ENCODE results near the gene CRNN.

CRNN gene

DNA sequence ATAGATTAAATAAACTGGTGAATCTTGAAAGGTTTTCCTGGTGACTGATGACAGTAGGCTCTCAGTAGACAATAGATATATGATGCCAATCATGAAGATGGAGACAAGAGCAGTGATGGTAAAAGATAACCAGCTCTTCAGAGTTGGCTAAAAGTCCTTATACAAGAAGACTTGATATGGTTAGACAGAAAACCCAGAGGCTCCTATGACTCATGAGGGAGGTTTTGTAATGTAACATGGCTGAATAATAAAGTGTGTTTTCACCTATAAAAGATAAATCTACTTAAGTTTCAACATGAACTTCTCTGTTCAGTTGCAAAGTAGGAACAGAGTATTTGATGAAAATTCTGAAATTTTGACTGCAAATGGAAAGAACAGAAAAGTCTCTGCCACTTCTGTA is 12.7 kb upstream of the CRNN start:
- no peaks in the 10 kb centered on the region; the same call in 1 of the 2 replicates for H3K27me3 ChIP-seq (ENCODE audit: control insufficient read depth, insufficient read depth, low read length)
- peaks cover 53% of the 10 kb centered on the region for H3K9me3 ChIP-seq (ENCODE audit: control insufficient read depth, insufficient read depth, low read depth, low read length)
- no peaks in the 10 kb centered on the region for H3K36me3 ChIP-seq (ENCODE audit: control insufficient read depth, insufficient read depth, low read length)
- H3K4me1 ChIP-seq (ENCODE audit: control insufficient read depth, insufficient read depth, low read length), result no peaks in the 10 kb centered on the region
- H3K4me3 ChIP-seq (ENCODE audit: low read depth, low read length), result no peak overlapping the region
- no peak overlapping the region for H3K9ac ChIP-seq (ENCODE audit: low read length)
- no peak overlapping the region for H3K27ac ChIP-seq (ENCODE audit: low read depth, low read length)

DNA sequence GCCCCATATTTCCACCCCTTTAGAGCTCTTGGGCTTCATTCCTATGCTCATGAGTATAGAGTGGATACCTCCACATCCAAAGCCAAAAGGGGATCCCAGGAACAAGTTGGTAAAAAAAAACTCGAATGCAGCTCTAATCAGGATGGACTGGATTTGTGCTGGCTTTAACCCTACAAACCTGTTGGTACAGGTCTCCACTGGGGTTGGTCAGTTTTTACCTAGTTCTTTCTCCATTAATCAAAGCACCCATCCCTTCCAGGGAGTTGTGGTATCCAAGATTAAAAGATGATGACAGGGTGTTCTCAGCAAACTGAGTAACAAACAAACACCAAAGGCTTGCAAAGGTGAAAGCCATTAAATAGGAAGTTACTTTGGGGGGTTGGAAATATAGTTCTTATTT is 5.9 kb upstream of the CRNN start:
- H3K27ac ChIP-seq (ENCODE audit: low read depth, low read length), result no peak overlapping the region
- H3K9ac ChIP-seq (ENCODE audit: low read length), result no peak overlapping the region
- peaks cover 60% of the 10 kb centered on the region for H3K9me3 ChIP-seq (ENCODE audit: control insufficient read depth, insufficient read depth, low read depth, low read length)
- H3K36me3 ChIP-seq (ENCODE audit: control insufficient read depth, insufficient read depth, low read length), result no peaks in the 10 kb centered on the region
- H3K4me3 ChIP-seq (ENCODE audit: low read depth, low read length), result no peak overlapping the region
- H3K4me1 ChIP-seq (ENCODE audit: control insufficient read depth, insufficient read depth, low read length), result no peaks in the 10 kb centered on the region
- H3K27me3 ChIP-seq (ENCODE audit: control insufficient read depth, insufficient read depth, low read length), result no peaks in the 10 kb centered on the region

DNA sequence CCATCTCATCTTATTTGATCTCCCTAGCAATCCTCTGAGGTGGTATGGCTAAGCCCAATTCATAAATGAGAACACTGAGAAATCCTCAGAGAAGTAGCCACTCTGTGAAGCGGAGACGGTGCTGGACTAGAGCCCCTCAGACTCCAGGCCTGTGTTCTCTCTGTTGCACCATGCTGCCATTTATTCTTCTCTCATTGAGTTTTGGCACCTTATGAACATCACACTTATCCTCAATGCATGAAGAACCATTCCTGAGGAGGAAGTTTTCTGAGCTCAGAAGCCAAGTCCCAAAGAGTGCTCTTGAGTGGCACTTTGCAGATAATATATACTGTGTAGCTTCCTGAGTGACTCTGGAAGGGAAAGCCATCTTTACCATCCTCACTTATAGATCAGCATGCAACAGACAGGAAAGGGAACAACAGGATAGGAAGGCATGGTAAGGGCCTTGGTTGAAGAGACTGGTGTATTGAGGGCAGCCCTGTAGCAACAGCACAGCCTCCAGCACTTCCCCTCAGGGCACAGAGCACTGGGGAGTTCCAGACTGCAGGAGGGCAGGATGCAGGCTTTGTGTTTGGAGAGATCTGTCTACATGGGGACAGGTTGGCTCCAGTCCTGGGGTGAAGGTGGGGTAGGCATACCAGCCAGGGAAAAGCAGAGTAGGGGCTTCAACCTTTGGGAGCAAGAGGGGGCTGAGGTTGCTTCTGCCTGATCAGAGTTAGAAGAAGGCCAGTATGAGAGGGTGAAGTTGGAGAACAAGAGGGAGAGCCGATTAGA is 1.6 kb upstream of the CRNN start:
- Histone ChIP-seq H3K9ac (ENCODE audit: low read length) (no peak overlapping the region), H3K36me3 (ENCODE audit: control insufficient read depth, insufficient read depth, low read length) (no peaks in the 10 kb centered on the region), H3K27ac (ENCODE audit: low read depth, low read length) (no peak overlapping the region), H3K4me1 (ENCODE audit: control insufficient read depth, insufficient read depth, low read length) (no peaks in the 10 kb centered on the region), H3K9me3 (ENCODE audit: control insufficient read depth, insufficient read depth, low read depth, low read length) (peaks cover 42% of the 10 kb centered on the region; the same call in 1 of the 2 replicates), H3K4me3 (ENCODE audit: low read depth, low read length) (no peak overlapping the region), H3K27me3 (ENCODE audit: control insufficient read depth, insufficient read depth, low read length) (no peaks in the 10 kb centered on the region)

DNA sequence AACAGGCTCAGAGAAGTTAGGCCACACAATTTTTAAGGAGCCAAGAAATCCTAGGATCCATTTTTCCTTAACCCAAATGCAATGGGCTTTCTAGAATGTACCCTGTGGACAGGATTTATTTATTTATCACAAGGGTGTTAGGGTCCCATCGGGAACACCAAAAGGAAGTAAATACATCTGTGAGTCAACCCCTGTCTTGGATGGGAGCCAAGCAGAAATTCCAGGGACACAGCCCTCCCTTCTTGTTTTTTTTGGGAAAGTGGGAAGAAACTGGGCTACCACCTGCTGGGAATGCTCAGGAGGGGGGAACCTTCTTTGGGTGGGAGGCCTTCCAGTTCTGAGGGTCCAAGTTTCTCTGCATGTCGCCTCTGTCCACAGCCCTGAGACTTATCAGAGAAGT is 1.3 kb downstream of the CRNN start:
- H3K9me3 ChIP-seq (ENCODE audit: control insufficient read depth, insufficient read depth, low read depth, low read length), result peaks cover 42% of the 10 kb centered on the region; the same call in 1 of the 2 replicates
- no peaks in the 10 kb centered on the region for H3K27me3 ChIP-seq (ENCODE audit: control insufficient read depth, insufficient read depth, low read length)
- H3K4me1 ChIP-seq (ENCODE audit: control insufficient read depth, insufficient read depth, low read length), result no peaks in the 10 kb centered on the region; the same call in 1 of the 2 replicates

DNA sequence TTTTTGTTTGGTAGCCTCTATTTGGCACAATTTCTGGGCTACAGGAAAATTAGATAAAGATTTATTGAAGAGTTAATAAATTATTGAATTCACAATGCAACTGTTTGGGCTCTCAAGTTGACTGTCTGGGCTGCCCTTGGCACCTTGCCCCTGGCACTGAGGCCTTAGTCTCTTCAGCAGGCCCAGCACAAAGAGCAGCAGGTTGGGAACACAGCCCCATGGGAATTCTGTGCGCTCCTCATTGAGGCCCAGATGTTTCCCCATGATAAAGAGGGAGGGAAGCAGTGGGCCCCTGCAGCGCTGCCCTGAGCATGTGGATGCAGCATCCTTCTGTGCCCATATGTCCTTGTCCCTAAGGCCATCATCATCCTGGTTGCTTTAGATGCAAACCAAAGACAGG is 2.9 kb downstream of the CRNN start:
- H3K27me3 ChIP-seq (ENCODE audit: control insufficient read depth, insufficient read depth, low read length), result no peaks in the 10 kb centered on the region
- peaks cover 40% of the 10 kb centered on the region; the same call in 1 of the 2 replicates for H3K9me3 ChIP-seq (ENCODE audit: control insufficient read depth, insufficient read depth, low read depth, low read length)

More for the DNA sequence above, 1.3 kb downstream of the CRNN start:
- Histone ChIP-seq H3K27ac (ENCODE audit: low read depth, low read length) (no peak overlapping the region), H3K9ac (ENCODE audit: low read length) (no peak overlapping the region), H3K4me3 (ENCODE audit: low read depth, low read length) (no peak overlapping the region), H3K36me3 (ENCODE audit: control insufficient read depth, insufficient read depth, low read length) (no peaks in the 10 kb centered on the region)

DNA sequence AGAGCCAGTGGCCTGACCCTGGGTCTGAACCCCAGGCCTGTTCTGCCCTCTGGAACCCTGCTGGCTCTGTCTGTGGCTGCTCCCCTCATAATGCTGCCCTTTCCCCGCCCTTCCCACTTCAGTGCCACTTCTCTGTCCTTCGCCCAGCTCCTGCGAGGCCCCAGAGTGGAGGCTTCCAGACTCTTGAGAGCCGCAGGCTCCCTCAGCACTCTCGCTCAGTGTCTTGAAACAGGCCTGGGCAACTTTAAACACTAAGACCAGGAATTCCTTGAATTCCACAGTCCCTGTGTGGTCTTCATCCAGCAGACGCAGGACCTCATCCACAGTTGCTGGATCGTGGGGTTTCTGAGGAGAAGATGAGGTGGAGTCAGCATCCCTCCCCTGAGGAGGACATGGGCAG is 3.5 kb downstream of the CRNN start:
- peaks cover 35% of the 10 kb centered on the region; the same call in 1 of the 2 replicates for H3K9me3 ChIP-seq (ENCODE audit: control insufficient read depth, insufficient read depth, low read depth, low read length)
- no peaks in the 10 kb centered on the region for H3K27me3 ChIP-seq (ENCODE audit: control insufficient read depth, insufficient read depth, low read length)
- no peak overlapping the region for H3K9ac ChIP-seq (ENCODE audit: low read length)

More for the DNA sequence above, 2.9 kb downstream of the CRNN start:
- no peak overlapping the region for H3K4me3 ChIP-seq (ENCODE audit: low read depth, low read length)
- H3K27ac ChIP-seq (ENCODE audit: low read depth, low read length), result no peak overlapping the region
- no peaks in the 10 kb centered on the region for H3K36me3 ChIP-seq (ENCODE audit: control insufficient read depth, insufficient read depth, low read length)
- no peaks in the 10 kb centered on the region; the same call in 1 of the 2 replicates for H3K4me1 ChIP-seq (ENCODE audit: control insufficient read depth, insufficient read depth, low read length)
- no peak overlapping the region for H3K9ac ChIP-seq (ENCODE audit: low read length)

DNA sequence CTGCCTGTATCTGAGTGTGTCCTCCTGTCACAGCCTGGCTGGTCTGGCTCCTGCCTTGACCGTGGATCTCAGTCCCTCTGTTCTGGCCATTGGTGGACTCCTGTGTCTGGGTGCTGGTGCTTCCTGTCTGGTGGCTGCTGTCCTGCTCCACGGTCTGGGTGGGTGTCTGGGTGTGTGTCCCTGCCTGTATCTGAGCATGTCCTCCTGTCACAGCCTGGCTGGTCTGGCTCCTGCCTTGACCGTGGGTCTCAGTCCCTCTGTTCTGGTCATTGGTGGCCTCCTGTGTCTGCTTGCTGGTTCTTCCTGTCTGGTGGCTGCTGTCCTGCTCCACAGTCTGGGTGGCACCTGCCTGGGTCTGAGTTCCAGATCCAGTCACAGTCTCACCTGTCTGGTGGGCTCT is 4.0 kb downstream of the CRNN start:
- Histone ChIP-seq H3K9ac (ENCODE audit: low read length) (no peak overlapping the region), H3K4me3 (ENCODE audit: low read depth, low read length) (no peak overlapping the region), H3K27ac (ENCODE audit: low read depth, low read length) (no peak overlapping the region), H3K36me3 (ENCODE audit: control insufficient read depth, insufficient read depth, low read length) (no peaks in the 10 kb centered on the region), H3K27me3 (ENCODE audit: control insufficient read depth, insufficient read depth, low read length) (no peaks in the 10 kb centered on the region), H3K4me1 (ENCODE audit: control insufficient read depth, insufficient read depth, low read length) (no peaks in the 10 kb centered on the region; the same call in 1 of the 2 replicates), H3K9me3 (ENCODE audit: control insufficient read depth, insufficient read depth, low read depth, low read length) (peaks cover 30% of the 10 kb centered on the region; the same call in 1 of the 2 replicates)

More for the DNA sequence above, 3.5 kb downstream of the CRNN start:
- Histone ChIP-seq H3K4me3 (ENCODE audit: low read depth, low read length) (no peak overlapping the region), H3K4me1 (ENCODE audit: control insufficient read depth, insufficient read depth, low read length) (no peaks in the 10 kb centered on the region; the same call in 1 of the 2 replicates), H3K36me3 (ENCODE audit: control insufficient read depth, insufficient read depth, low read length) (no peaks in the 10 kb centered on the region), H3K27ac (ENCODE audit: low read depth, low read length) (no peak overlapping the region)

DNA sequence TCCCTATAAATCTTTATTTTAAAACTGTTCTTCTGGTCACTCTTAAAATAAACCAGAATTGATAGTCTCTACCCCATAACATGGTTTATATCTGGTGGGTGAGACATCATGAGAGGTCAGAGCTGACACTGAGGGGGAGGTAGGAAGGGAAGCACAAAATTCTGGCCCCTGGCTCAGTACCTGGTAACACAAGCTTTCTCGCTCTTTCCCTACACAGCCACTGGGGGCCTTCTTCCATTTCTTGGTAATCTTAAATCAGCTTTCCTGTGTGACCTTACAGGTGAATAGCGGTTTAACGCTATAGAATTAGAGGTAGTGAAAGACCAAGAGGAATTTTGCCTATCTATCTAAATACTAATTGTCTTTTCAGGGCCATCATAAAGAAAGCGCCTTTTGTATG is 5.4 kb downstream of the CRNN start:
- H3K36me3 ChIP-seq (ENCODE audit: control insufficient read depth, insufficient read depth, low read length), result no peaks in the 10 kb centered on the region
- H3K27ac ChIP-seq (ENCODE audit: low read depth, low read length), result no peak overlapping the region
- no peaks in the 10 kb centered on the region; the same call in 1 of the 2 replicates for H3K4me1 ChIP-seq (ENCODE audit: control insufficient read depth, insufficient read depth, low read length)
- H3K9ac ChIP-seq (ENCODE audit: low read length), result no peak overlapping the region
- no peak overlapping the region for H3K4me3 ChIP-seq (ENCODE audit: low read depth, low read length)
- peaks cover 32% of the 10 kb centered on the region; the same call in 1 of the 2 replicates for H3K9me3 ChIP-seq (ENCODE audit: control insufficient read depth, insufficient read depth, low read depth, low read length)
- peaks cover 3% of the 10 kb centered on the region; the same call in 1 of the 2 replicates for H3K27me3 ChIP-seq (ENCODE audit: control insufficient read depth, insufficient read depth, low read length)

DNA sequence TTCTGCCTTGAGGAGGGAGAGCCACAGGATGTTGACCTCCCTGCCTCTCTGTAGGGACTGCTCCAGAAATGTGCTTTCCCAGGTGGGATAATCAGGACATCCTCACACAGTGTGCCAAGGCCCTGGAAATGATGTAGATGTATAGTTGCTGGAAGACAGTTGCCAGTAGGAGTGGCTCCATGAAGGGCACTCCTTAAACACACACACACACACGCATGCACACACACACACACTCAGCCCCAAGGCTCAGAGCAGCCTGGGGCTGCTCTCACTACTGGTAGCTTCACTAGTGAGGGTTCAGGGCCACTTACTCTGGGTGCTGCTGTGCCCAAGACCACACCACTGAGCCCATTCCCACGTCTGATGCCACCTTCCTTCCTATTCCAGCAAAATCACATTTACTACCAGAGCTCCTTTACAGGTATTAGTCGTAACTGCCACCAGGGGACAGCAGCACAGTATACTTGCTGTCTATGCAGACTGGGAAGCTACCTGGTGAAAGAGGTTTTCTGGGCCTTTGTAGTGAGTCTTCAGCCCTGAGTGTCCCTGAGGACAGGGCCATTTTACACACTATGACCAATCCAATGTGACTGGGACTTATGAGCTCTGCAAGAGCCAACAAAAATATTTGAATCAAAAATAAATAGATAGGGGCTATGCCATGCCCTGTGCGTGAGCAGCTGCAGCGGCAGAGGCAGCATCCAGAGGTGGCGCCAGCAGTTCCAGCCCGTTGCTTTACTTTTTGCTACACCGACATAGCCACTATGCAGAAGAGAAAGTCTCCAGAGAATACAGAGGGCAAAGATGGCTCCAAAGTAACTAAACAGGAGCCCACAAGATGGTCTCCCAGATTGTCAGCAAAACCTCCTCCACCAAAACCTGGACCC is 15.0 kb downstream of the CRNN start:
- Histone ChIP-seq H3K9me3 (ENCODE audit: control insufficient read depth, insufficient read depth, low read depth, low read length) (peaks cover under 1% of the 10 kb centered on the region; the same call in 1 of the 2 replicates), H3K27ac (ENCODE audit: low read depth, low read length) (no peak overlapping the region), H3K27me3 (ENCODE audit: control insufficient read depth, insufficient read depth, low read length) (peaks cover 11% of the 10 kb centered on the region; the same call in 1 of the 2 replicates), H3K9ac (ENCODE audit: low read length) (no peak overlapping the region), H3K4me1 (ENCODE audit: control insufficient read depth, insufficient read depth, low read length) (no peaks in the 10 kb centered on the region), H3K36me3 (ENCODE audit: control insufficient read depth, insufficient read depth, low read length) (no peaks in the 10 kb centered on the region), H3K4me3 (ENCODE audit: low read depth, low read length) (no peak overlapping the region)

DNA sequence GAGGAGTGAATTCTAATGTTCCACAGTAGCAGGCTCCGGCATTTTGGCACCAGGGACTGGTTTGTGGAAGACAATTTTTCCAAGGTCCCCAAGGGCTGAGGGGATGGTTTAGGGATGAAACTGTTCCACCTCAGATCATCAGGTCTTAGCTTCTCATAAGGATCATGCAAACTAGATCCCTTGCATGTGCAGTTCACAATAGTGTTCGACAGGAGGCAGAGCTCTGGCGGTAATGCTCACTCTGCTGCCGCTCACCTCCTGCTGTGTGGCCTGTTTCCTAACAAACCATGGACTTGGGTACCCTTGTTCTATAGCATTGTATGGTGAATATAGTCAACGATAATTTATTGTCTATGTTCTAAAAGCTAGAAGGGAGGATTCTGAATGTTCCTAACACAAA is 16.6 kb downstream of the CRNN start:
- H3K9me3 ChIP-seq (ENCODE audit: control insufficient read depth, insufficient read depth, low read depth, low read length), result peaks cover under 1% of the 10 kb centered on the region; the same call in 1 of the 2 replicates
- no peaks in the 10 kb centered on the region for H3K4me1 ChIP-seq (ENCODE audit: control insufficient read depth, insufficient read depth, low read length)
- H3K36me3 ChIP-seq (ENCODE audit: control insufficient read depth, insufficient read depth, low read length), result no peaks in the 10 kb centered on the region
- no peak overlapping the region for H3K9ac ChIP-seq (ENCODE audit: low read length)
- no peak overlapping the region for H3K4me3 ChIP-seq (ENCODE audit: low read depth, low read length)
- no peak overlapping the region for H3K27ac ChIP-seq (ENCODE audit: low read depth, low read length)
- peaks cover 14% of the 10 kb centered on the region; the same call in 1 of the 2 replicates for H3K27me3 ChIP-seq (ENCODE audit: control insufficient read depth, insufficient read depth, low read length)
